Fibroblast of upper back skin (primary cell): ENCODE data around the gene TMPRSS11D.

ENCODE experiments used
- DNase-seq: peaks from one replicate; pipeline ENCODE4 v3.0.0-alpha.2; 2013

TMPRSS11D gene

DNA sequence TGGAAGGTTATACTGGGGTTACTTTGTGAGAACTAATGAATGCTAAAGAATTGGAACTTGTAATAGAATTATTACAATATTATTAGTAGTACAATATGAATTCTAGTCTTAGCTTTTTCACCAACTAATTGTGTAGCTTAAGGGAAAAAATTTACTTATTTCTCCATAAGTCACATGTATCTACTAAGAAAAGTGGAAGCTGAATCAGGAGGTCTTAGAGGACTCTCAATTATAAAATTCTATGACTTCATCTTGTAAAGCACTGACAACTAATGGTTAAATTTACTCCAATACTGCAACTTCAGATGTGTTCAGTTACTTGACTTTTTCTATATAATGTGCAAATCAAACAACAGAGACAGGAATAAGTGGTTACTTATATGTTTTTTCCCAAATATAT, 899 bp upstream of the TMPRSS11D start:
- no peak for DNase-seq

DNA sequence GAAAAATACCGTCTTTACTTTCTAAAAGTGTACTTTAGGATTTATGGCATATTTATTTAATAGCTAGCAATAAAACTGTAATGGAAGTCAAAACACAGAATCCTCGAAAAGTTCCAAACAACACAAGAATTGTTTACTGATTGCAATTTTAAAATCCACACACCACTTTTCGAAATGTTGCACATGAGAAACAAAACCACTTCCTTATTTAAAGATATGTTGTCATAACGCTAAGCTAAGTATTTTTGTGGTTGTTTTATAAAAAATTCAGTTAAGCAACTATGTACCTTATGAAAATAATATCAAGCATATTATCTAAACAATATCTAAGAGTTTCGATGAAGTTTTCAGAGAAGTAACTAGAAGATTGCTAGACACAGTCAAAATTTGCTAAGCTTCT, 344 bp downstream of the TMPRSS11D start:
- DNase-seq = no peak

DNA sequence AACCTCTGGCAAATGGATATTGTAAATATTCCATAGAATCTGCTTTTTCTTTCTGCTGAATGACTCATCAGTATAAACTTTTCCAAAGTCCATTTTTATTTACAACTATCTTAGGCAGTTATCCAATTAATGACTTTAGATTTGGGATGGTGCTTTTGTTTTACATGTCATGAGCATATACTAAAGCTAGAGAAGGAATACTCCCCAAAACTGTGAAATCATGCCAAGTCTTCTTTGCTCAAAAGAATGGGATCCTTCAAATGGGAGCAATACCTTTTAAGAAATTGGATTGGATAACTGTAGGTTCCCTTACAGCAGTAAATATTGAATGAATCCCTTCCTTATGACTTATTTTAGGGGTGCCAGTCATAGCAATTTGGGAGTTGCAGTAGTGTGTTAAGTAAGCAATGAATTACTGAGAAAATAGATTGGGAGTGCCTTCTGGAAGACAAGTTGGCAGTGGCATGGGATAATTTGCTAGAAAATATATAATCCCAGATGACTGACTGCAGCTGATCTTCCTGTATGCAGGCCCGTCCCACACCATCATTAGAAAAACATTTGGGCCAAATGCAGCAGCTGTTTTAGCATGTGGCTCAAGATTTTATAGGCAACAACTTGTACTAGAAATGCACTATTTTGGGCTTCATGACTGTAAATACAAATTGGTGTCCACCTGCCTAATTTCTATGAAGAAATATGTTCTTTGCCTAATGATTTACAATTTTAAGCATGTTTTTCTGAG, 2.8 kb downstream of the TMPRSS11D start:
- DNase-seq = peak; percentile 6

DNA sequence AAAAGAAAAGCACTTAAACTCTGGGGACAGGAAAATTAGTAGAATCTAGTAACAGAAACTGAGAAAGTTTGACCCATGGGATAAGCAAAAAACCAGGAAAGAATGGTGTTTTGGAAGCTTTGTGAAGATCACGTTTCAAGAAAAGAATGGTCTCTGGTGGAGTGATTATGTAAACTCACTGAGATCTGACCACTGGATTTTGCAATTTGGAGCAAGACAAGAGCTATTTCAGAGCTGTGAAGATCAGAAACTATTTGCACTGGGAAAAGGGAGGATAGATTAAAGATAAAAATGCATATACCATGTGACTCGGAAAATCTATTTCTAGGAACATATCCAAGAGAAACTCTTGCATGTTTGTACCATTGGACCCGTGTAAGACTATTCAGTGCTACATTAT, 4.3 kb downstream of the TMPRSS11D start:
- peak; percentile 9 for DNase-seq

DNA sequence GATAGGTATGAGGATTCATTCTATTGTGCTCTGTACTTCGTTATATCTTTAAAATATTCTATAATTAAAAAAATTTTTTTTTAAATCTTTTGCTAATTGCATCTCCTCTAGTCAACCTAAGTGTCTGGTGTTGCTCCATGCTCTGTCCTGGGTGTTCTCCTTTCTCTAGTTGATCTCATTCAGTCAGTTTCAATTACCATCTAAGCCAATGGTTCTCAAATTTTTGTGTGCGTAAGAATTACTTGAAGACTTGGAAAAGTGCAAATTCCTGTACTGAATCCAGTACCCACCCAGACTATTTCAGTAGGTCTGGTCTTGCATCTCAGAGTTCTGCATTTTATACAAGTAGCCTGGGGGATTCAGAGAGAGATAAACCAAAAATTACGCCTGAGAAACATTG, 6.7 kb downstream of the TMPRSS11D start:
- no peak for DNase-seq

DNA sequence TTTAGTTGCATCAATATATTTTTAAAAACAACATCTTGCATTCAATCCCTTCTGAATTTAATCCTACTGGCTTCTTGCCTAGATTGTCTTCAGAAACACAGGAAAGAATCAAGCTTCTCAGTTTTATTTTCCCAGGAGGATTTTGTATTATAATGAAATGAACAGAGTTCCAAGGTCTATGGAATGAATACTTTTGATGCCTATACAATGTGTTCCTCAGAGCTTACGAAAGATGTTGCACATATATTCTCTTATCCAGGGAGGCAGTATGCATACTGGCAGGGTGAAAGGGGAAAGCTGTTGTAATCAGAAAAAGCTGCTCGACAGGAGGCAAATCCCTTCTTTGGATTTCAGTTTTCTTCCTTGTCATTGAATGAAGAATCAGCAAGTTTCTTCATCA, 8.8 kb downstream of the TMPRSS11D start:
- DNase-seq = peak; percentile 63

DNA sequence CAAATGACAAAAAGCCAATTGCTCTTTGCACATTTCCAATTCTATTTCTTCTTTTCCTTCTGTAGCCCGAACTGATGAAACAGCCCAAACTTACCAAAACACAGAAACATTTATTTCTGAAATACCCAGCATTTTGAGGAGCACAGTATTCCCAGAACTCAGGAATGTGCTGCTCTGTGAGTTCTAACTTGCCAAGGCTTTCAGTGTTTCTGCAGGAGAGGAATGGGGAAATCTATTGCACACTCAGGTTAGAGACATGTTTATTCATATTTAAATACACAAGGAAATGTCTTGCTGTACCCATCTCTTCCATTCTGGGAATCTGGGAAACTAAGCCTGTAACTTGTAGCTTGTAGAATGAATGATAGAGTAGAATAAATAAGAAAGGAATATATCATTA, 10.7 kb downstream of the TMPRSS11D start:
- DNase-seq = peak; percentile 9

DNA sequence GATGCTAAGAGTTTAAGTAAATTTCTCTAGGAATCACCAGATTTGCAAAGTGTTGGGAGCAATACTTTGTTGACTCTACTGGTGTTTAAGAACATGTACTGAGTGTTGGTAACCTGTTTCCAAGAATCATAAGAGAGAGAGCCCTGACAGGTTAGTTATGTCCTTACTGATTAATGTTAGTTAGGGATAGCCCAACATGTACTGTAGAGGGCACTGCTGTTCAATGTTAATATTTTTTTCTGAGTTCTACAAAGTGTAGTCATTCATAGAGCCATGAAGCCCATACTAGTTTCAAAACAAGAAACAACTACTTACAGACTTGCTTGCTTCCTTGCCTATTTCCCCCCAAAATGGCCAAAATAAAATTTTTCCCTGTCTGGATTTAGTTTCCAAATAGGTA, 11.9 kb downstream of the TMPRSS11D start:
- DNase-seq = peak; percentile 59

DNA sequence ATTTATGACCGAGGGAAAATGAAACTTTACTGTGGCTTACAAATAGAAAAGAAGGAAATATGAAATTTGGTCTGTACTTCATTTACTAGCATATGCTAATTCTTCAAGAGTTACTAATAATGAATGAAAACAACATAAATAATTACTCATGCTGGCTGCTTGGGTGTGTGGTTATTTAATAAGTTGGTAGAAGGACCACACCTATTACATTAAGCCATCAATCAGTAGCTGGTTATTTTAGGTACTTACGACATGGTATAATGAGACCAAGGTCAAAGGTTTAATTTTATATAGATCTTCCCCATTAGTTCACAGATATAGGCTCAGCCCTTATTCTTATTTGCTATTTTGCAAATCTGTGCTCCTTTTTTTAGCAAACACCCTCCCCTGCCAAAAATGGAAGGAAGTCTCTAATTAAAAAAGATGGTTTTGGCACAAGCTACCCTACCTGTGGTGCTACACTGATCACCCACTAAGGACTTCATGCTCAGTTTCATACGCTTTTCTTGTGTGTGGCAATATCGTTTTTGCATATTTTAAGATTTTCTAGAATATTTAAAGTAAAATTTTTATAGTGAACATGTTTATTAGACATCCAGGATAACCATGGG, 14.1 kb downstream of the TMPRSS11D start:
- no peak for DNase-seq

DNA sequence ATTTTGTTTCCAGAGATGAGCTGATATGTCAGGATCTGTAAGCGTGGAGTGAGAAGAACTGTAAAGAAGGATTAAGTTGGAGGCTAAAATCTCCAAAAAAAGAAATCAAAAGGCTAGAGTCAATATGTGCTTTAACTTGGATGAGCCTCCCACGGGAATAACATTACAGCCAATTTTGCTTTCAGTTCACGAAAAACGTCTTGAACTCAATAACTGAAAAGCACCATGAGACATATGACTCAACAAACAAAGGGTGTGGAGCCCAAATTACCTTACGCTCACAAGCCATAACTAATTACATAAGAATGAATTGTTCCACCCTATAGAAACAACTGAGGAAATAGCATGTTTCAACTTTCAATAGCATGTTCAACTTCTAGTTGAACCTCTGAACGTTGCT, 22.3 kb downstream of the TMPRSS11D start:
- DNase-seq = no peak

DNA sequence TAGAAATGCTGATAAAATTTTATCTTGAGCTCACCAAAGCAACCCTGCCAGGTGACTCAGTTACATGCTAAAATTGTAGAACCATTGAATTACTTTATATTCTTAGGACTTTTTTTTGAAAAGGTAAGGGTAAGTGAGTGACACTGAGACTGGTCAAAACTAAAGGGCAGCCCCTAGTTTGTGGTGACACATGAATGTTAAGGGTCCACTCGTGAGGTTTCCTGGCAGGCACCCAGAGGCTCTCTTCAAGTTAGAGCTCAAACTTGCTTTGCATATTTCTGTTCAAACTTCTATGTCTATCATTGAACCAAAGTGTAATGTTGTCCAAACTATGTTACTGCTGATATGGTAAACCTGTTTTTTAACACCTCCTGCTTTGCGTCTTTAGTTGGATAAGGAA, 30.5 kb downstream of the TMPRSS11D start:
- DNase-seq = no peak

DNA sequence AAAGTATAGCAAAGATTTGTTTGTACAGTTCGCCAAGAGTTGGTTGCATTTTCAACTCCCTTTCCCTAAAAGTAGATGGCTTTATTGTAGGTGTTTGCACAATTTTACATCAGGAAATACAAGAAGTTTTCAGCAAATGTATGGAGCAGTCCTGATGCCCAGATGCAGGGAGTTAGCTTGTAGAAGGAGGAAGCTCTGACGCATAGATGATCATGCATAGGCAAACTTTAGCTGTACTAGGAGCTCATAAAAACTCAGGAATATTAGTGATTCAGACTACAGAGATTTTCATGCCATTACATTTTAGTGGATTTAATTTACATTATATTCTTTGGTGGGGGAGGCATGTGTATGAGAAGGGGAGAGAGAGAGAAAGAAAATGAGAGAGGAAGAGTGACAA, 62.9 kb downstream of the TMPRSS11D start:
- no peak for DNase-seq

DNA sequence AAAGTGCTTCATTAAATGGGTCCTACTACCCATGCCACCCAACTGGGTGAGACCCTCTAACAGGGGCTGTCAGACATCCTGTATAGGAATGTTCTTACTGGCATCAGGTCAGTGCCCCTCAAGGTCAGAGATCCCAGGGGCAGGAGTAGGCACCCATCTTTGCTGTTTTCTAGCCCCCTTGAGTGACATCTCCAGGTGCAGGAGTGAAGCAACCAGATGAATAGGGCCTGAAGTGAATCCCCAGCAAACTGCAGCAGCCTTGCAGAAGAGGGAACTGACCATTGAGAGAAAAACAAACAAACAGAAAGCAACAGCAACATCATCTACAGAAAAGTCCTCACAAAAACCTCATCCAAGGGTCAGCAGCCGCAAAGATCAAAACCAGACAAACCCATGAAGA, 73.8 kb downstream of the TMPRSS11D start:
- DNase-seq = no peak

DNA sequence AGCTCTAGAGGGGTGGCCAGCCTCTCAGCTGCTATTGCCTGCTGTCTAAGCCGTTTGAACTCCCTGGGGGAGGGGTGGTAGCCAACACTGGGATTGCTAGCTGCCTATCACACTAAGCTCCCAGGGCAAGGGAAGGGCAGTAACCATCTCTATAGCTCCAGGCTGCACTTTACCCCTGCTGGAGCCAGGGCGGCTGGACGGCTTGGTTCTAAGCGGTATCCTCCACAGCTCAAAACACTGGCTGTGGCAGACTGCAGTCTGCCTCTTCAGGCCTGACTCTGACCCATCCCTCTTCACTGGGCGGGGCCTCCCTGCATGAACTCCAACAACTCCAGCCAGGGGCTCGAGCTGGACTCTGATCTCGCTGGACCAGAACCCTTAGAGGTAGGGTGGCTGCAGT, 74.3 kb downstream of the TMPRSS11D start:
- DNase-seq = no peak

DNA sequence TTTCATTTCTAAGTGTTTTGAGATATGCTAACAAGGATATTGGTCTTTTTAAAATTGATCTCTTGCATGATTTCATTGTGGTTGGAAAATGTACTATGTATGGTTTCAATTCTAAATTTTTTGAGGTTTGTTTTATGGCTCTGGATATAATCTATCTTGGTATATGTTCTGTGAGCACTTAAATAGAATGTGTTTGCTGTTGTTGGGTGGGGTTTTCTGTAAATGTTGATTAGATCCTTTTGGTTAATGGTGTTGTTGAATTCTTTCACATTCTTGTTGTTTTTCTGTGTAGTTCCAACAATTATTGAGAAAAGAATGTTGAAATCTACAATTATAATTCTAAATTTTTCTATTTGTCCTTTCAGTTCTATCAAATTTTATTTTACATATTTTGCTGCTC, 87.0 kb downstream of the TMPRSS11D start:
- DNase-seq = no peak

DNA sequence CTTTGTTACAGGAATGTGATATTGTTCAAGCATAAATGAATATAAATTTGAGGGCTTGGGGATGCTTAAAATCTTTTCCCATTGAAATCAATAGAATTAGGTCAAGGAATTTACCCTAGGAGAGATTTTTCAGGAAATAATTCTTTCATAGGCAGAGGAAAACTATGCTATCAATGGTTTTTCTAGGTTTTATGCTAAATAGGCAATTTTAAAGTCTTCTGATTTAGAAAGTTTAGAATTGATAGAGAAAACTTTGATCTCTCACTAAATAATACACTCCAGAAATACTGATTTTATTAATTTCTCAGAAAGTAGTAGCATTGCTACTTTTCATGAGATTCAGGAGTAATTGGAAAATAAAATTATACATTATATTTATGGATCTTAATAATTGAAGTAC, 93.1 kb downstream of the TMPRSS11D start:
- DNase-seq = no peak

DNA sequence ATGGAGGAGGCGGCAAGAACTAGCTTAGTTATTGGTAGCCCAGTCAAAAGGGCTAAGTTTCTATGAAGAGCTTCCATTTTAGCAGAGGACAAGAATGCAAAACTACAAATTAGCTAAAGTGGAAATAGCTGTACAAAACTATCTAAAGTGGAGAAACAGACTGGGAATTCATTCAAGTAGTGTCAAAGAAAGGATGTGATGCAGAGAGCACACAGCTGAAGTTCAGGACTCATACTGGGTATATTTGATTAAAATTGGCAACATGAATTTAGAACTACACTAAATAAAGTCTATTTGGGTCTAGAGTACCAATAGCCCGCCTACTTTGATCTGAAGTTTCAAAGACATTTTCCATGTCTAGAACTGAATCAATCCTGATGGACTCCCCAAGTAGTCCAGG, 96.5 kb downstream of the TMPRSS11D start:
- no peak for DNase-seq

DNA sequence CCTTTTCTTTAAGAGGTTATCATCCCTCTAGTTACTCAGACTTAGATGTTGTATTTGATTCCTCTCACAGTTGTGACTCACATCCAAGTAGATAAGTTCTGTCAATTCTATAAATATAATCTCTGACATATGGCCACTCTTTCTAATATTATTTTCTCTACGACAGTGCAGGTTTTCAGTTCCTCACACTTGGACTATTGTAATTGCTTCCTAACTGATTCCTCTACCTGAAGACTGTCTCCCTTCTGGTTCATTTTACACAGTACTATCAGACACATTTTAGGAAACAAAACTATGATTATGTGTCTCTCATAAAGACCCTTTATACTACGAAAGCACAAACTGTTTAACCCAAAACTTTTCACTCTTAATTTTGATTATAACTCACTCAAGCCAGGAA, 98.3 kb downstream of the TMPRSS11D start:
- DNase-seq = no peak

DNA sequence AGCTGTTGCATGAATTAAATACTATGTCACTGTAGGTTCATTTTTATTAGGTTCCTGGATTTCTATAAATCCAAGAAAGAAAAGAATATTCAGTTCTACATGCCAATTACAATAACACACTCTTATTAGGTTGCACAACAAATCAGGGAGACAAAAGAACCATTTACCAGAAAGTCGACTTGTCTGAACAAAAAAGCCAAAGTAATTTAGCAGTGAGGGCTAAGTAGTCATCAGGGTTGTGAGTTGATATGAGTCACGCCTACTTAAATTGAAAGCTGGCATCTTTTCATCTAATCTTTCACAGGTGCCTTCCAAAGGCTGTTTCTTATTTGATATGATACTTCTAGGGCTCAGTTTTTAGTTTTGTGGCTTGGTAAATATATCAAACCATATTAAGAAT, 104.2 kb downstream of the TMPRSS11D start:
- DNase-seq = no peak

DNA sequence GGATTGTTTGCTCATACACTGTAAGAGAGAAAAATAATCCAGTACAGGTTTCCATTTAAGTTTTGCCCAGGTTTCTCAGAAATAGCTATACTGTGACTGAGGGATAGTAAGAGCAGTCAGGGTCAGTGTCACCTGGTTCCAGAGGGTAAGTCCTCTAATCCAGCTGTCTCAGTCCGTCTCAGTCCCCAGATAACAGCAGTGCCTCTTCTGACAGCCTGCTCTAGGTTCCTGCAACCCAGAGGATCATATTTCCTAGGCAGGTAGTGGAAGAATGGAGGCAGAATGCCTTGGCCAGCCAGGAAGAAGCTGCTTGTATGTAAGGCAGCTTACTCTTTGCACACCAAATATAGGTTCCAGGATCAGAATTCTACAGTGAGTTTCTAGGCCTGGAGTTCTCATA, 107.1 kb downstream of the TMPRSS11D start:
- no peak for DNase-seq
